Astrocyte (in vitro differentiated cells and primary cell): Measurements from ENCODE around the gene MEI4.

Source experiments
- EZH2 ChIP-seq: IDR thresholded peaks from 2 replicates; pipeline ENCODE4 v1.6.1; 2012; ENCODE audit warnings: mild to moderate bottlenecking, low read length, inconsistent platforms; ENCODE audit not compliant: insufficient read depth
- TF ChIP-seq, protein P1 (sequence below): IDR thresholded peaks from 2 replicates; pipeline ENCODE4 v1.5.1; 2011; ENCODE audit warnings: low read depth, mild to moderate bottlenecking, inconsistent platforms, low read length, moderate library complexity; ENCODE audit not compliant: insufficient read depth

- TF ChIP-seq, protein P1, sequence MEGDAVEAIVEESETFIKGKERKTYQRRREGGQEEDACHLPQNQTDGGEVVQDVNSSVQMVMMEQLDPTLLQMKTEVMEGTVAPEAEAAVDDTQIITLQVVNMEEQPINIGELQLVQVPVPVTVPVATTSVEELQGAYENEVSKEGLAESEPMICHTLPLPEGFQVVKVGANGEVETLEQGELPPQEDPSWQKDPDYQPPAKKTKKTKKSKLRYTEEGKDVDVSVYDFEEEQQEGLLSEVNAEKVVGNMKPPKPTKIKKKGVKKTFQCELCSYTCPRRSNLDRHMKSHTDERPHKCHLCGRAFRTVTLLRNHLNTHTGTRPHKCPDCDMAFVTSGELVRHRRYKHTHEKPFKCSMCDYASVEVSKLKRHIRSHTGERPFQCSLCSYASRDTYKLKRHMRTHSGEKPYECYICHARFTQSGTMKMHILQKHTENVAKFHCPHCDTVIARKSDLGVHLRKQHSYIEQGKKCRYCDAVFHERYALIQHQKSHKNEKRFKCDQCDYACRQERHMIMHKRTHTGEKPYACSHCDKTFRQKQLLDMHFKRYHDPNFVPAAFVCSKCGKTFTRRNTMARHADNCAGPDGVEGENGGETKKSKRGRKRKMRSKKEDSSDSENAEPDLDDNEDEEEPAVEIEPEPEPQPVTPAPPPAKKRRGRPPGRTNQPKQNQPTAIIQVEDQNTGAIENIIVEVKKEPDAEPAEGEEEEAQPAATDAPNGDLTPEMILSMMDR: no peak
- TF ChIP-seq EZH2: no peak
These were observed 14.0 kb downstream of the MEI4 start for GRCh38 chr6:77666846-77667245.
